ENCODE data around the gene ABCC11.

GRCh38 chr16:48291754-48292153 lies 44.4 kb upstream of the ABCC11 start:
- no peak for TF ChIP-seq TAF1 (IDR thresholded peaks at IDR 0.05; ENCODE audit: borderline replicate concordance, low read depth, low read length)
- TF ChIP-seq POLR2A (IDR thresholded peaks at IDR 0.05; ENCODE audit: low read depth, low read length) = no peak
- TF ChIP-seq POLR2AphosphoS5 (IDR thresholded peaks at IDR 0.05; ENCODE audit: low read depth, low read length) = no peak

Measured in GM12892 (cell line).